NCI-H1092 treated with DMSO at 0.1 percent for 48 hours (cell line): Measurements from ENCODE around the gene FYN.

Experiments
- DNase-seq: peaks from one replicate; lab custom pipeline; 2025; lab: John Stamatoyannopoulos, UW

Gene FYN

DNA sequence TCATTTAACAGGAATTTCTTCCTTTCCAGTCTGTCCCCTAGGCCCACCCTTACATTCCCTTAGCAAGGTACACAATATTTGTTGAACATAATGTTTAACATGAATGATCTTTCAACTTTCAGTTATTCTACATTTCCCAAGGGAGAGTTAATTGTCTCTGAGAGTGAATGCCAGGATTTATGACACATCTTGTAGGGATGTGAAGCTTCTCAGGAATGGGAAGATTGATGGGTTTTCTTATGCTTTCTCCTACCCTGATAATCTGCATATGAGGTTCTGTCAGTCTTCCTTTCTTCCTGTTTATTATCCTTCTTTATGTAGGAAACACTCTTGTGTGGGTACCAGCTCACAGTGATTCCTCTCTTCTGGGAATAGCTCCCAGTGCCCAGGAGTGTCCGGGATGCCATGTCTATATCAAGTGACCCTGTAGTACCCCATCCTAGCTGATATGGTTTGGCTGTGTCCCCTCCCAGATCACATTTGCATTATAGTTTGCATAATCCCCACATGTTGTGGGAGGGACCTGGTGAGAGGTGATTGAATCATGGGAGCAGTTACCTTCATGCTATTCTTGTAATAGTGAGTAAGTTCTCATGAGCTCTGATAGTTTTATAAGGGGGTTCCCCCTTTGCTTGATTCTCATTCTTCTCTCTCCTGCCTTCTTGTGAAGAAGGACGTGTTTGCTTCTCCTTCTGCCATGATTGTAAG lies 7.1 kb upstream of the FYN start:
- DNase-seq, result no peak

DNA sequence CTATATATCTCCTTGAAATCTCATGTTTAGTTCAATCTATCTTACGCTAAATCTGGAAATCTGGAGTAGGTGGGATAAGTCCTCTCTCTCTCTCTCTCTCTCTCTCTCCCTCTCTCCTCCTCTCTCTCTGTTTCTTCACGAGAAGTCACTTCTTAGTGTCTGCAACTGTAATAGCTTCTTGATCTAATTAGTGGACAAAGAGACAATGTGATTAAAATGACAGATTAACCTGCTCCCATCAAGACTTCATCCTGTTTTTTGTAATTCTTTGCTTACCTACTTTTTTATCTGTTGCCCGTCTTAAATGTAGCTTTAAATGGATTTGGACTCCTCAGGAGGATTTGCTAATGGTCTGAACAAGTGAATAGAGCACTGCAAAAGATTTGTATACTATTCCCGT lies 2.5 kb upstream of the FYN start:
- no peak for DNase-seq

DNA sequence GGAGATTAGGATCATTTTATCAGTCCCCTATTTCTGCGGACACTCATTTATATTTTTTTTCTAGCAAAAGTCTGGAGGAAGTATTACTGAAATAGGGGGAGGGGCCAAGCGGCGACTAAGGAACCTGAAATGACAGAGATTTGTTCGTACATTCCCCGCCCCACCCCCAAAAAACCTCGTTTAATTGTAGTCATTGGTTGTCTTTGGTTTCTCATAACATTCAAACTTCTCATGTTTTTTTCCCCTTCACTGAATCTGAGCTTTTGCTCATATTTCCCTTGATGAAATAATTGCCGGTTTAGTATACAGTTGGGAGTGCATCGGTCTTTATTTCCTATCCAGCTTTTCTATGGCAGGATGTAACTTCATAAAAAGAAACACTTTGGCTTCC lies 768 bp upstream of the FYN start:
- no peak for DNase-seq

DNA sequence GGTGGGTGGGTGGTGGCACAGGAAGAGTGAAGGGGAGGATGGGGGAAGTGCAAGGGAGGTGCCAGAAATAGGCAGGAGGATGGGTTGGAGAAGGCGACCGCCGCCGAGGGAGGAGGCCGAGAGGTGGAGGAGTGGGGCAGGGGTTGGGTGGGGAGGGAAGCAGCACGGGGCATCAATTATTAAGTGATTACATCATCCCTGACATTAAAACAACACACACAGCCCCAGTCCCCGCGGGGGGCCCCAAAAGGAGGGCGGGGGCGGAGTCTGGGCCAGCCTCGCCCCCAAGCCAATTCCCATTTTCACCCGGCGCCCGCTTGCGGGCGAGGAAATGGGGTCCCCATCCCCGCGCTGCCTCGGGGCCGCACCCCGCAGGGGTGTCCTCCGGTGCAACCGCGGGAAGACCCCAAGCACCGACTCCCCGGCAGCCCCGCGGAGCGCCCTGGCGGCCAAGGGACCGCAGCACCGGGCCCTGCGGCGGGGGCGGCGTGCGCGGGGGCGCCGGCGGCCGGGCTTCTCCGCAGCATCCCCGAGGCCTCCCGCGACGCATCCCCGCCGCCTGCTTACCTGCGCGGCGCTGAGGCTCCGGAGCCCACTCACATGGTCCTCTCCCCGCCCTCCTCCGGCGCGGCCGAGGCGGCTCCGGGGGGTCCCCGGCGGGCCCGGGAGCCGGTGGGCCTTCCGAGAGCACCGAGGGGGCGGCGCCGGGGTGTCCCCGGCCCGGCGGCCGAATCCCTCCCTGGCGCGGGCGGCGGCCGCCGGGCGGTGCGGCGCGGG lies 663 bp downstream of the FYN start:
- peak; percentile 56 for DNase-seq

DNA sequence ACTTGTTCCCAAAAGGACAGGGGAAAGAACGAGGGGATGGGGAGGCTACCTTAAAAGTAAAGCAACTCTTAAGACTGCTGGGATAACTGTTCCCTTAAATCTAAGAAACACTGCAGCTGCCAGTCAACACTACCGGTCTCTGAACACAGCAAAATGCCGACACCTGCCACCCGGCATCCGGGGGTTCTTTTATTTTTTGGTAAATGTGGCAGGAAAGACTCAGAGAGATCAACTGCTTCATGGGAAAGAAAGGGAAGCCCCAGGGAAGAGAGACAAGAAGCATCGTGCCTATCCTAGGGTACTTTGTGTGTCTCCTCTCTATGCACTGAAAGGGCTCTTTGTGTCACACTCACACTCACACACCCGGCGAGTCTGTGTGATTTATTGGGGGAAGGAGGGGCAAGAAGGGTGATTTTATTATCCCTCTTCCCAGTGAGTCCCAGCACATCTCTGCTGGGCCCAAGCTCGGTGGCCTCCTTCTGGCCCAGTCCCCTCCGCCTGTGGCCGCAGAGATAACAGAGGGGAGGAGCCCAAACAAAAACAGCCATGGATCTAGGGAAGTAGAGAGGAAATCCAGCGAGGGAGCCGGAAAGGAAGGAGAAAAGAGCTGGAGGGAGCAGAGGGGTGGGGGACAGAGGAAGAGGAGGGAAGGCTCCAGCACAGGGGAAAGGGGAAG lies 1.4 kb downstream of the FYN start:
- DNase-seq, result peak; percentile 56

DNA sequence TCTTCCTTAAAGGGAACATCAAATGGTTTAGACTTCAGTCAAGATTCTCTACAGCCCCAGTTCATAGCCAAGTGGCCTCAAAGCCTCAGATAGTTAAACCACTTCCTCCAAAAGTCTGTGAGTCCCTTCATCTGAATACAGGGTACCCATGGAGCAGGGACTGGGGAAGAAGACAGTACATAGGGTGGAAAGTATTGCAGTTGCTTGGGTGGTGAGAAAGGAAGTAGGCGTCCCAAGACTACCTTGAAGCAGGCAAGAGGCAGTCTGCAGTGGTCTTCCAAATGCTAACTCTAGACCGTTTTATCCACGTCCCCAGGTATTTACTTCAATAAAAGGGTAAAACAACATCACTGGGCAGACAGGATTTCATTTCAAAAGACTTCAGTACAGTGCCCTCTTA lies 2.0 kb downstream of the FYN start:
- no peak for DNase-seq

DNA sequence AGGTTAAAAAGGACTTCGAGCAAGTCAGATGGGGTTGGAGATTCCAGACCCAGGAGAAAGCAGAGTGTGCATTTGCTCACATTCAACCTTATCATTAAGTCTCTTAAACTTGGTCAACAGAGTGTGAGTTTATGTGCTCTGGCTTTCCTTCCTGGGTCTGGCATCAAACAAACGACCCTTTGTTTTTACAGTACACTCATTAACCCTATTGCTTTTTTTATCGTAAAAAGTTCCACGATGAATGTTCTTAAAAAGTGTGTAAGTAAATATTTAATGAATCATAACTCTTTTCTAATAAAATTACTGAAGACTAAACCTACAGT lies 2.5 kb downstream of the FYN start:
- no peak for DNase-seq

DNA sequence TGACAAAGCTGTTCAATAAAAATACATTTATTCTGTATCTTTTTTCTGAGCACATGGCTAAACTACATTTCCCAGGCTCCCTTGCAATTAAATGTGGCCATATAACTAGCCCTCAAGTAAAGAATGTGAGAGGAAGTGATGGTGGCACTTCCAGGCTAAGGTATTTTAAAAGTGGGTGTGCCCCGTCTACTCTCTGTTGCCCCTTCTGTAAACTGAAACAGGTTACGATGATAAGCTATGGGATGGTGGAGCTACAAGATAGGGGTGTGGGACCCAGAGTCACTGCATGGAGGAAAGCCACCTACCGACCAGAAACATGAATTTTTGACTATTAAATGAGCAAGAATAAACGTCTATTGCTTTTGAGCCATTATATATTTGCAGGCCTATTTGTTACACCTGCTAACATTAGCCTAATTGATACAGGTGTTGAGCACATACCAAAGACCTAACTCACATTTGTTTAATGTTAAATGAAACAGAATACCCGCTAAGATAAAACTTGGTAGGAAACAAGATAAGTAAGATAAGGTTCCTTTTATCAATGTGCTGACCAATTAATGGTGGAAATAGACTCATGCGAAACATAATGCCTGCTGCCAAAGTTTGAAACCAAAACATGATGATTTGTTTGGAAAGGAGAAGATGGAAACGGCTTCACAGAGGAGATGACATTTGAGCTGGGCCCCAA lies 3.1 kb downstream of the FYN start:
- DNase-seq, result no peak

DNA sequence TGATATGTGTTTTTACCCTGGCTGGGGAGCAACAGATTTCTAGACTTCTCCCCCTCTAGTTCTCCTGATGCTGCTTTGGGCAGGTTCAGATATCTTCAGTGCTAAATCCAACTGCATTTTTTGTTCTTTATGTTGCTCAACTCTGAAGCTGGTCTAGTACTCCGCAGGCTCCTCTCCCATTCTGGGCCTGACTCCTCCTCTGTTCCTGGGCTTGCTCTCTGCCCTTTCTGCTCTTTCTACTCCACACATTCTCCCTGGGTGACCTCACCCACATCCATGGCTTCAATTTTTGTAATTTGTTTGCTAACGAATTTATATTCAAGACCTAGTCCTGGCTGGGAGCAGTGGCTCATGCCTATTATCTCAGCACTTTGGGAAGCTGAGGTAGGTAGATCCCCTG lies 6.4 kb downstream of the FYN start:
- no peak for DNase-seq

DNA sequence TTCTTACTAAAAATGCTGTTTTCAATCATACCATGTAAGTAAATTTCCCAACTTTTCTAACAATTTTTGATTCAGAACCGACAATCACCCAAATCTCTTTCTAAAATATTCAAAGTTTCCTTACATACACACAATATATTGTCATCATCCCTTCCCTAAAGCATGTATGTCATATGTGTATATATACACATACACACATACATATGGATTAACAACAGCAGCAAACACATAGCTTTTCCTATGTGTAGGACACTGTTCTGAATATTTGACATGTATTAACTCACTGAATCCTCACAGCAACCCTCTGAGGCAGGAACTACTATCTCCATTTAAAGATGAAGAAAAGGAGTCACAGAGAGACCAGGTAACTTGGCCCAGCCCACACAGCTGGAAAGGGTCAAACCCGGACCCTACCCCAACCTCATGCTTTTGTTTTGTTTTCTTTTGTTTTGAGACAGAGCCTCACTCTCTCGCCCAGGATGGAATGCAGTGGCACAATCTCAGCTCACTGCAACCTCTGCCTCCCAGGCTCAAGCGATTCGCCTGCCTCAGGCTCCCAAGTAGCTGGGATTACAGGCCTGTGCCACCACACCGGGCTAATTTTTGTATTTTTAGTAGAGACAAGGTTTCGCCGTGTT lies 7.2 kb downstream of the FYN start:
- no peak for DNase-seq

DNA sequence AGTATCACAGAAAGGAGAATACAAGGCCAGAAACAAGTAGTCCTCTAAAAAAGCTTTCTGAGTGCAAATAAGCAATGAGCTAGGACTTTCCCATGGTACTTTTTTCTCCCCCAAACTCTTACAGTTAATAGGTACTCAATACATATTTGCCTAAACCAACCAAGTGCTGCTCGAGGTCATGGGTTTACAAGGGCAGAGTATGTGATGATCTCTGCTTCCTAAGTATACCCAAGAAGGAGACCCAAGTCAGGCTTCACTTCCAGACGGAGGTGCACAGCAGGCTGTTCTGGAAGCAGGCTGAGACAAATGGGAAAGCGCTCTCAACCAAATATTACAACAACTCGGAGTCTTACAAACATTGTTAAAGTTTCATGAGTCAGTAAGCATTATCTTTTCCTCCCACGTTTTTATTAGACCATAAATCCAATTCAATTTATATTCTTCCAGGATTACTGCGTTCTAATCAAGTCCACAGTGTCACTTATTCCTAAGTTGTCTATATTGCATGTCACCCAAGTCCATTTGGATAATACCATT lies 8.1 kb downstream of the FYN start:
- no peak for DNase-seq

DNA sequence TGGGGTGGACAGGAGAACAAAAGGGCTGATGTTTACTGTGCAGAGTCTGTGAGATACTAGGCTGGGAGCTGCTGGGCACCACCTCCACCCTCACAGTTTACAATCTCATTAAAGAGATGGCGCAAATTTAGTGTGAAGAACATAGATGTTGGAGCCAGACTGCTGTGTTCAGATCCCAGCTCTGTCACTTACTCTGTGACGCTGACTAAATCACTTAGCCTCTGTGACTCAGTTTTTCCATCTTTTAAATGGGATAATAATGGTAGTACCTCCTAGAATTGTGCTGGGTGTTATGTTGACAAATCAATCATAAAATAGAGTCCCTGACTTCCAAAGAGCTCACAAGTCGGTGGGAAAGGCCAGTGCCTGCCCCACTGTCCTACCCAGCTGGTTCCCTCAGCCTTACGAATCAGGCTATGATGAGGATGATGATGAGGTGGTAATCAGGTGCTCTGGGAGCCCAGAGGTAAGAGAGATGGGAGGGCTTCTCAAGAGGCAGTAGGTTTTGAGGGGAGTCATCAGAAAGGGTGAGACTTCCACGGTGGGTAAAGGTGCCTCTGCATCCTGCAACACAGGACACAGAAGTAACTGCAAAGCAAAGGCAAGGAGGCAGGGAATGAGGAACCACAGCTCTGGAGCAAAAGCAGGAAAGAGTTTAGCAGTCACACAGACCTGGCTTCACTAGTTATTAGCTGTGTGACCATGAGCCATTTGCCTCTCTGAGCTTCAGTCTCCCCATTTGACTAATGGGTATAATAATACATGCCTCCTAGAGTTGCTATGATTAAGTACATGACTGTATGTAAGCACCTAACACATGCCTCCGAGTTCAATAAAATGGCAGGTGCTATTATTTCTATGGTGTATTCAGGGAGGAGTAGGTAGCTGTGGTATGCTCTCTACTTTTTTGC lies 8.9 kb downstream of the FYN start:
- no peak for DNase-seq

DNA sequence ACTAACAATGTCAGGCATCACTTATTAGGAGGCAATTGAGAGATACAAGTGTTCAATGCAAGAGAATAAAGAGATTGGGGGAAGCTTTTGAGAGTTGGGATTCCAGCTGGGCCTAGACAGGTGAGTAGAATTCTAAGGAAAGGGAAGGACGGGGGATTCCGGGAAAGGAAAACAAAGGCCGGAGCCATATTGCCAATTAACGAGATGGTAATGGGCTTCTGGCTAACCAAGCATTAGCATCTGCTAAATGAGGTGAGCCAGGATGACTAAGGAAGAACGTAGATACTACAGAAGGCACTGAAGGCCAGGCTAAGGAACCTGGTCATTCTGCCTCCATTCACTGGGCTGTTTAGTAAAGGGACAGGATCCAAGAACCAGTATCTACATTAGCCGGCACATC lies 10.5 kb downstream of the FYN start:
- no peak for DNase-seq

DNA sequence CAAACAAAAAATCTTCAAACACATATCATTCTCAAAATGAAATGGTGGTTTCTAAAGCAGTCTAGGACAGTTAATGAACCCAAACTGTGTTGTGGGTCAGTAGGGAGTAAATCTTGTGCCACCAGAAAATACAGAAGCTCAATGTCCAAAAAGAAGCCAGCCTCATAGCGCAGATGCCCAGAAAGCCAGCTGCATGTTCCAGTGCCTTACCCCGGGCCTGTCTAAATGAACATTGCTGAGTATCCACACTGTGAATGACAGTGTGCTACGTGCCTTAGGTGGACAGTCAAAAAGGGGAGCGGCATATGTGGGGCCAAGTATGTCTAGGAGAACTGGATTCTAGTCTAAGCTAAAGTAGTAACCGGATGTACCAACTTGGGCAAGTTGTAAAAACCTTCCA lies 10.9 kb downstream of the FYN start:
- DNase-seq, result no peak

DNA sequence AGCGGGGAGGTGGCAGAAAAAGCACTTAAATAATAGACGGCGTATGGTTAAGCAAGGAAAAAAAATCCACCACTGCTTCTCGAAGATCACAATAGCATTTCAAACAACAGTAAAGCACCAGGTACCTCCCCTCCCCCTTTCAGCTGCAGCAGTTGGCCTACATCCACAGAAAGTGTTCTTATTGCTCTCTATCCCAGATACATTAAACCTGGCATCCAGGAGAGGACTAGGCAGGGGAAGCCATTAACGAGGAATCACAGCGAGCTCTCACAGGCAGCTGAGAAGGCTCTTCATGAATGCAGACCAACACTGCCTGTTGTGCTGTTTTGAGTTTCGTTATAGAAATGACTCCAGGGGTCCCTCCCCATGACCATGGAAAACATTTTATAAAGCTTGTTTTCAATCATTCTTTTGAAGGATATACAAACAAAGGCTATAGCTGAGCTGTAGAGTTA lies 11.8 kb downstream of the FYN start:
- peak; percentile 94 for DNase-seq

DNA sequence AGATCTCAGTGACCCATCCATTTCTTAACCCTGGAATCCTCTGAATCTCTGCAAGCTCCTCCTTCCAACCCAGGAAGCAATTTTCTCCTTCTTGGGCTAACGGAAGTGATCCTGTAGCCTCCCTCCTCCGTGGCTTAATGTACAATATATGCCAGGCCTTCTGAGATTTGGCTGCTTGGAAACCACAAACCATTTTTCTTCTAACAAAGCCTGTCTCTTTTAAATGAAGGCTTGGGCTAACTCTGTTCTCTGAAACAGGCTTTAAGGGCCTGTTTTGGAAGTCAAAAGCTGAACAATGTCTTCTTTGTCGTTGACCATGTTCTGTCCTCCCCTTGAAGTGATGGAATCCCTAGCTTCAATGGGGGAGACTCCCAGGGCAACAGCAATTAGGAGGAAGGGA lies 14.9 kb downstream of the FYN start:
- DNase-seq, result no peak

DNA sequence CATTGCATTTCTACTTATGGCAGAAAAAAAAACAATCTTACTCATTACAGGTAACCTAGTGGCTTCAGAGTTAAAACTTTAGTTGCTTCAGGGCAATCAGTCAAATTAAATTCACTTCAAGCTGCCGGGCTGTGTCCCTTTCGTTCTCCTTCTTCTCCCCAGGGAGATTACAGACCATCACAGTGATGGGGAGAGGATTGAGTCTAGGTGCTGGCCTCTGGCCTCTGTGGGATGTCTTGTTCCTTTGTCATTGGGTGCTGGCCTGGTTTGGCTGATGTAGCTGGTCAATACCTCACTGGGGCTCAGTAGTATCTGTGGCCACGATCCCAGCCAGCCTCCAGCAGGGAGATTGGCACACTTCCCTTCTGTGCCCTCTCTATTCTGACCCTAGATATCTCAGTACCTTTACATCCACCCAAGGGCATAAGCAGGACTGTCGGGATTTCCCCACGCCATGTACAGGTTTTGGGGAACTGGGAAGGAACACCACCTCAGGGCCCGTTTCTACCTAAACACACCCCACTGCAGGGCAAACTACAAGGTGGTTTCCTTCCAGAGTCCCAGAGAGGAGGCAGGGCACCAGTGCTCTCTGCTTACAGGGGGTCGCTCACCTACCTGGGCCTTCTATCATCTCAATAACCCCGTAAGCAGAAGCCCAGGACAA lies 15.4 kb downstream of the FYN start:
- DNase-seq, result no peak

DNA sequence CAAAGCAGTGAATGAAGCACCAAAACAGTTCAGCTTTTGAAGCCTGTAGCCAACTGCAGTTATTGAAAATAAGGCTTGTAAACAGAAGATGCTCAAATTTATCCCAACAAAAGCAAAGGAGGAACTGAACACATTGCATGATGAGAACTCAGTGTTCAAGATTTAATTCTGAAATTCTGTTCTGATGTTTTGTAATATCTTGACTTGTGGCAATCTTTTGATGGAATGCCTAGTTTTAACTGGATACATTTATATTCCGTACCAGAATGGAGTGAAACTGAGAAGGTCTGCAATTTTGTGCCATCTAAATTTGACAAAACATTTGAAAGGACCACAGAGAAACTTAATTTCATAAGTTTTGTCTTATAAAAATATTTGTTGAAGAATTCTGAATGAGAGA lies 17.5 kb downstream of the FYN start:
- no peak for DNase-seq

DNA sequence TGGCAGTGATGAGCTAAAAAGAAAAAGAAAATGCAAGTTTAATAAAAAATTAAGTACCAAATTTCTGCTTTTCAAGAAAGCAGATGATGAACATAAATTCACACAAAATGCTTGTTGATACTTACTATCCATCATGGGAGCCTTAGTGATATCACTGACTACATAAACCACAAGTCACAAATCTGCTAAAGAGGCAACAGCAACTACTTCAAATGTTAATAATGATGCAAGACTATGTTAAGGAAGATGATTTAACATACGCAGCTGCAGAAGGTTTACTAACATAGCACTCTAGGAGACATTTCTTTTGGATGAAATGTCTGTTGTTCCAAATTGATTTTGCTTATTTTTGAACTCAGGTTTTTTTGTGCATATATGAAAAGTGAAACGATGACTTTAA lies 18.6 kb downstream of the FYN start:
- DNase-seq, result no peak

DNA sequence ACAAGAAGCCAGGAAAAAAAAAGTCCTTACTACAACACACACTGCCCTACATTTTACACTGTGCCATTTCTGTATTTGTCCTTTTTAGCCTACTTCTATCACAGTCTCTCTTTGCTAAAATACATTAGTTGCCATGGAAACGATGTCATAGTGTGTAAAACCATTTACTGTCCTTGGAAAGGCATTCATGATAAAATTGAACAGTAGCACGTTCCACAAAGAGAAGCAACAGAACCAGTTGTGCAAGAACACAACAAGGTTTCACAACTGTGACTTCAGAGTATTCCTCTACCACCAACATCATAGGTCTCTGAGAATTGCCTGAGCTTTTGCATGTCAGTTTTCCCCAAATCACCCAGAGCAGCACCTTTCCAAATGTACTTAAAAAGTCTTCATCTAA lies 20.5 kb downstream of the FYN start:
- DNase-seq, result no peak
